ENCODE measurements around the gene KCNIP2.

DNA sequence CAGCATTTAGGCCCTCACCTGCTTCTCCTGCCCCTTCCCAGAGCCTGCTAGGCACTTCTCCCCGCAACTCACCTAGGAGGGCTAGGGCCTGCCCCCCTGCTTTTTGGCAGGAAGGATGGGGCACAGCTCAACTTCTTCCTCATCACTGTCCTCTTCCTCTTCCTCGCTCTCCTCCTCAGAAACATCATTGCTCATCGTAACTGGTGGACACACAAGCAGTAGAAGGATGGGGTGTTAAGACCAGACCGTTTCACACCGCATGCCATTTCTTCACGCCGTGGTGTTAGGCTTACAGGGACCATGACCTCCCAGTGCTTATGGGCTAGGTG is 62.0 kb downstream of the KCNIP2 start:
- TF ChIP-seq, protein P1, sequence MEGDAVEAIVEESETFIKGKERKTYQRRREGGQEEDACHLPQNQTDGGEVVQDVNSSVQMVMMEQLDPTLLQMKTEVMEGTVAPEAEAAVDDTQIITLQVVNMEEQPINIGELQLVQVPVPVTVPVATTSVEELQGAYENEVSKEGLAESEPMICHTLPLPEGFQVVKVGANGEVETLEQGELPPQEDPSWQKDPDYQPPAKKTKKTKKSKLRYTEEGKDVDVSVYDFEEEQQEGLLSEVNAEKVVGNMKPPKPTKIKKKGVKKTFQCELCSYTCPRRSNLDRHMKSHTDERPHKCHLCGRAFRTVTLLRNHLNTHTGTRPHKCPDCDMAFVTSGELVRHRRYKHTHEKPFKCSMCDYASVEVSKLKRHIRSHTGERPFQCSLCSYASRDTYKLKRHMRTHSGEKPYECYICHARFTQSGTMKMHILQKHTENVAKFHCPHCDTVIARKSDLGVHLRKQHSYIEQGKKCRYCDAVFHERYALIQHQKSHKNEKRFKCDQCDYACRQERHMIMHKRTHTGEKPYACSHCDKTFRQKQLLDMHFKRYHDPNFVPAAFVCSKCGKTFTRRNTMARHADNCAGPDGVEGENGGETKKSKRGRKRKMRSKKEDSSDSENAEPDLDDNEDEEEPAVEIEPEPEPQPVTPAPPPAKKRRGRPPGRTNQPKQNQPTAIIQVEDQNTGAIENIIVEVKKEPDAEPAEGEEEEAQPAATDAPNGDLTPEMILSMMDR (conservative IDR thresholded peaks at IDR 0.05), result no peak
- no peak for TF ChIP-seq ZFX (IDR thresholded peaks at IDR 0.05)

All from C4-2B (cell line).